Suprapubic skin (tissue), 4 donors: Measurements from ENCODE around the gene SLFN12L. TPM values are rescaled to one million over a fixed set of nuclear protein-coding genes. Genes with fewer than 3 reads are reported as not detected.
"Not testable (repeated sequence)": the region's sequence is repeated elsewhere in the genome, so short reads cannot be mapped to it uniquely, and the experiment has no call there.

Source experiments
- DNase-seq, 2 donors: peaks; one replicate each; pipeline ENCODE4 v3.0.0-alpha.2; 2019; ENCODE audit warnings: low spot score in 2 of 2
- H3K27ac ChIP-seq: fragments of 200-600 bp; sonication (generic); one replicate; pipeline ENCODE4 v1.5.1; 2019
- H3K27me3 ChIP-seq: fragments of 200-600 bp; sonication (generic); one replicate; pipeline ENCODE4 v1.5.1; 2019
- H3K36me3 ChIP-seq: fragments of 200-600 bp; sonication (generic); one replicate; pipeline ENCODE4 v1.5.1; 2019
- H3K4me1 ChIP-seq: fragments of 200-600 bp; sonication (generic); one replicate; pipeline ENCODE4 v1.5.1; 2019
- H3K4me3 ChIP-seq: fragments of 200-600 bp; sonication (generic); one replicate; pipeline ENCODE4 v1.5.1; 2019; ENCODE audit warnings: mild to moderate bottlenecking
- H3K9me3 ChIP-seq: fragments of 200-600 bp; sonication (generic); one replicate; pipeline ENCODE4 v1.5.1; 2019
- CTCF ChIP-seq, 2 donors: fragments of 200-600 bp in 1 of 2; fragments of 450-650 bp in 1 of 2; sonication (generic) in 1 of 2; IDR thresholded peaks; one replicate each; pipeline ENCODE4 v1.5.1; 2016 to 2019; ENCODE audit warnings: antibody characterized with exemption in 2 of 2, mild to moderate bottlenecking in 1 of 2, moderate library complexity in 1 of 2
- EP300 ChIP-seq: sonication (generic); formaldehyde crosslinking; IDR thresholded peaks from one replicate; pipeline ENCODE4 v1.6.1; 2017; ENCODE audit warnings: antibody characterized with exemption
- POLR2A ChIP-seq, 2 donors: fragments of 450-650 bp; IDR thresholded peaks; one replicate each; pipeline ENCODE4 v1.6.1; 2017; ENCODE audit warnings: antibody characterized with exemption in 2 of 2, mild to moderate bottlenecking in 2 of 2, moderate library complexity in 2 of 2
- POLR2AphosphoS5 ChIP-seq, 3 donors: sonication (generic); formaldehyde crosslinking; IDR thresholded peaks; one replicate each; pipeline ENCODE4 v1.6.1; 2017; ENCODE audit warnings: antibody characterized with exemption in 3 of 3
- WGBS: methylation state at CpG from one replicate; pipeline ENCODE4 v1.1.5; 2018; 5-methylcytosine and 5-hydroxymethylcytosine counted together
- total RNA-seq, 4 donors: library from RNA; depleted of rRNA; stranded (reverse); fragments of >200 nt; gene quantifications; one replicate each; pipeline ENCODE4 v1.1.0, GENCODE V29; 2016

The SLFN12L gene
- total RNA-seq, 4 donors from 2014 or later, result 0.39 to 1.6 (median 0.99) TPM

DNA sequence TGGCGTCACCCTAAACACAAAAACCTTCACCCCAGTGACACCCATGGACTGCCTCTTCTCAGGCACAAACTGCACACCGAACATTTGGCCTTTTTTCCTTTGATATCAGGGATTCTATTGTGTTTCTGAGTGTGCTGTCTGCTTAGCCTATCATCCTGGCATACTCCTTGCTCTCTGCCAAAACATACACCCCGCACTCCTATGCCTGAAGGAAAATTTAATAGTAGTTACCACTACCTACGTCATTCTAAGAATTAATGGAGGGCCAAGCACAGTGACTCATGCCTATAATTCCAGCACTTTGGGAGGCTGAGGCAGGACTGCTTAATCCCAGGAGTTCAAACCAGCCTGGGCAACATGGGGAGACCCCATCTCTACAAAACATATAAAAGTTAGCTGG, 69.0 kb downstream of the SLFN12L start:
- DNase-seq, result no peak
- 69% methylated on average over 4 of the region's 4 CpGs for WGBS
- Histone ChIP-seq H3K27me3 (peaks cover 14% of the 10 kb centered on the region), H3K9me3 (no peaks in the 10 kb centered on the region), H3K36me3 (no peaks in the 10 kb centered on the region), H3K4me3 (no peak overlapping the region), H3K27ac (no peak overlapping the region), H3K4me1 (no peaks in the 10 kb centered on the region)
- TF ChIP-seq POLR2AphosphoS5 (IDR thresholded peaks at IDR 0.05) (no peak), CTCF (IDR thresholded peaks at IDR 0.05) (no peak), EP300 (no peak), POLR2A (IDR thresholded peaks at IDR 0.05) (no peak)

DNA sequence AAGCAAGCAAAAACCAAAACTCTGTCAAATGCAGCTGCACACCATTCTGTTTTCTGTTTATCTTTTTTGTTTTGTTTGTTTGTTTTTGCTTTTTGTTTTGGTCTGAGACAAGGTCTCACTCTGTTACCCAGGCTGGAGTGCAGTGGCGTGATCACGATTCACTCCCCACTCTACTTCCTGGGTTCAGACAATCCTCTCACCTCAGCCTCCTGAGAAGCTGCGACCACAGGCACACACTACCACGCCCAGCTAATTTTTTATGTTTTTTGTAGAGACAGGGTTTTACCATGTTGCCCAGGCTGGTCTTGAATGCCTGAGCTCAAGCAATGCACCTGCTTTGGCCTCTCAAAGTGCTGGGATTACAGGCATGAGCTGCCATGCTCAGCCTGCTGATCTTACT, 69.7 kb downstream of the SLFN12L start:
- no peak for TF ChIP-seq CTCF (IDR thresholded peaks at IDR 0.05)
- no peak for TF ChIP-seq POLR2AphosphoS5 (IDR thresholded peaks at IDR 0.05)
- TF ChIP-seq POLR2A (IDR thresholded peaks at IDR 0.05), result no peak
- TF ChIP-seq EP300, result no peak
- H3K4me1 ChIP-seq, result no peaks in the 10 kb centered on the region
- WGBS, result 78% methylated on average over 4 of the region's 4 CpGs
- H3K36me3 ChIP-seq, result no peaks in the 10 kb centered on the region
- H3K4me3 ChIP-seq, result no peak overlapping the region
- DNase-seq, result no peak
- H3K9me3 ChIP-seq, result no peaks in the 10 kb centered on the region
- no peak overlapping the region for H3K27ac ChIP-seq
- peaks cover 20% of the 10 kb centered on the region for H3K27me3 ChIP-seq

- Histone ChIP-seq H3K27ac (no peak overlapping the region), H3K27me3 (peaks cover 57% of the 10 kb centered on the region), H3K4me3 (peak overlapping the region; percentile 44)
Measured at GRCh38 chr17:35460354-35460851, 77.1 kb downstream of the SLFN12L start.

GRCh38 chr17:35454035-35454434, 83.4 kb downstream of the SLFN12L start:
- WGBS, result 88% methylated on average over 5 of the region's 5 CpGs
- not testable (repeated sequence) for H3K9me3 ChIP-seq, H3K4me1 ChIP-seq, H3K27ac ChIP-seq, H3K4me3 ChIP-seq, H3K36me3 ChIP-seq, DNase-seq
- H3K27me3 ChIP-seq, result peaks cover 37% of the 10 kb centered on the region

More at GRCh38 chr17:35460354-35460851, 77.1 kb downstream of the SLFN12L start:
- no peaks in the 10 kb centered on the region for H3K36me3 ChIP-seq
- peaks cover 9% of the 10 kb centered on the region for H3K4me1 ChIP-seq
- no peaks in the 10 kb centered on the region for H3K9me3 ChIP-seq
- WGBS, result 6% methylated on average over 14 of the region's 44 CpGs
- TF ChIP-seq POLR2AphosphoS5 (IDR thresholded peaks at IDR 0.05), result no peak
- TF ChIP-seq POLR2A (IDR thresholded peaks at IDR 0.05), result no peak
- TF ChIP-seq EP300, result no peak
- TF ChIP-seq CTCF (IDR thresholded peaks at IDR 0.05), result no peak
- no peak for DNase-seq

GRCh38 chr17:35453171-35453570, 84.3 kb downstream of the SLFN12L start:
- WGBS, result 64% methylated on average over 1 of the region's 1 CpG
- TF ChIP-seq EP300, result no peak
- TF ChIP-seq CTCF (IDR thresholded peaks at IDR 0.05), result no peak
- TF ChIP-seq POLR2A (IDR thresholded peaks at IDR 0.05), result no peak
- TF ChIP-seq POLR2AphosphoS5 (IDR thresholded peaks at IDR 0.05), result no peak
- no peak overlapping the region for H3K4me3 ChIP-seq
- H3K36me3 ChIP-seq, result no peaks in the 10 kb centered on the region
- H3K27ac ChIP-seq, result no peak overlapping the region
- no peaks in the 10 kb centered on the region for H3K9me3 ChIP-seq
- no peak for DNase-seq
- H3K4me1 ChIP-seq, result peaks cover 14% of the 10 kb centered on the region
- peaks cover 40% of the 10 kb centered on the region for H3K27me3 ChIP-seq

GRCh38 chr17:35449371-35449931, 88.0 kb downstream of the SLFN12L start:
- Histone ChIP-seq H3K4me3 (peak overlapping the region; percentile 22), H3K36me3 (no peaks in the 10 kb centered on the region), H3K27me3 (peaks cover 33% of the 10 kb centered on the region), H3K27ac (no peak overlapping the region), H3K4me1 (peaks cover 23% of the 10 kb centered on the region), H3K9me3 (no peaks in the 10 kb centered on the region)
- no peak for DNase-seq
- TF ChIP-seq POLR2AphosphoS5 (IDR thresholded peaks at IDR 0.05) (no peak), POLR2A (IDR thresholded peaks at IDR 0.05) (no peak)
- 20% methylated on average over 36 of the region's 36 CpGs for WGBS
